H1 (cell line): ENCODE data around the gene TBX6. TPM values are rescaled to one million over a fixed set of nuclear protein-coding genes. Genes with fewer than 3 reads are reported as not detected.

ENCODE experiments used
- CTCF ChIA-PET: fragments of 300-600 bp; sonication (Branson Sonifier 250); formaldehyde crosslinking; loops from one replicate; lab custom pipeline; 2021; ENCODE audit not compliant: partially characterized antibody; lab: Charles Lee
- POLR2A ChIA-PET: fragments of 300-600 bp; sonication (Branson Sonifier 250); formaldehyde crosslinking; loops from one replicate; lab custom pipeline; 2021; ENCODE audit warnings: inconsistent platforms; ENCODE audit not compliant: partially characterized antibody; lab: Charles Lee
- DNase-seq, 2 experiments: peaks; one replicate each; pipeline versions ENCODE4 v3.0.0 to v3.0.0-alpha.2; 2010 to 2022; ENCODE audit warnings: low spot score in 2 of 2, low read depth in 1 of 2, mixed read lengths in 1 of 2
- FAIRE-seq: peaks from 2 replicates; lab custom pipeline; 2011; peaks lifted over from hg19 to GRCh38; lab: Jason Lieb, UNC
- H2AFZ ChIP-seq: 2 replicates; pipeline ENCODE4 v1.8.1; 2012; ENCODE audit warnings: low read length, inconsistent platforms
- H2AK5ac ChIP-seq: 2 replicates; pipeline ENCODE4 v1.6.1; 2013; ENCODE audit warnings: low read depth, low read length
- H2BK120ac ChIP-seq: replicated peaks from 2 replicates; pipeline ENCODE3; 2013; ENCODE audit warnings: low read depth, low read length, inconsistent platforms
- H2BK12ac ChIP-seq: 2 replicates; pipeline ENCODE4 v1.6.1; 2013; ENCODE audit warnings: low read depth, low read length
- H2BK15ac ChIP-seq: 2 replicates; pipeline ENCODE4 v1.6.1; 2013; ENCODE audit warnings: low read length
- H2BK20ac ChIP-seq: 2 replicates; pipeline ENCODE4 v1.6.1; 2013; ENCODE audit warnings: low read length
- H2BK5ac ChIP-seq: 2 replicates; pipeline ENCODE4 v1.6.1; 2013; ENCODE audit warnings: low read depth, low read length
- H3K14ac ChIP-seq: 2 replicates; pipeline ENCODE4 v1.6.1; 2013; ENCODE audit warnings: inconsistent platforms; ENCODE audit not compliant: insufficient read length
- H3K18ac ChIP-seq: 2 replicates; pipeline ENCODE4 v1.6.1; 2013; ENCODE audit warnings: low read length; ENCODE audit errors: extremely low read depth
- H3K23ac ChIP-seq: 2 replicates; pipeline ENCODE4 v1.6.1; 2013; ENCODE audit warnings: inconsistent platforms; ENCODE audit not compliant: insufficient read length
- H3K23me2 ChIP-seq: 2 replicates; pipeline ENCODE4 v1.6.1; 2013; ENCODE audit warnings: low read depth, low read length
- H3K27ac ChIP-seq: 2 replicates; pipeline ENCODE4 v1.6.1; 2011; ENCODE audit warnings: low read depth, low read length, inconsistent platforms
- H3K27me3 ChIP-seq, 4 experiments: replicated peaks in 1 of 4; 1 replicate in 1 of 4; 2 replicates in 3 of 4; pipeline versions ENCODE4 v1.6.1 to v1.8.1; 2011 to 2013; ENCODE audit warnings: low read length in 3 of 4, mild to moderate bottlenecking in 3 of 4, inconsistent platforms in 2 of 4, mixed read lengths in 2 of 4, moderate library complexity in 1 of 4; ENCODE audit not compliant: control insufficient read depth in 3 of 4, insufficient read depth in 3 of 4; ENCODE audit errors: extremely low read depth in 1 of 4
- H3K36me3 ChIP-seq, 4 experiments: 2 replicates each; pipeline versions ENCODE4 v1.6.1 to v1.8.1; 2011 to 2013; ENCODE audit warnings: mild to moderate bottlenecking in 4 of 4, low read length in 3 of 4, moderate library complexity in 2 of 4, control low read depth in 1 of 4, inconsistent platforms in 1 of 4; ENCODE audit not compliant: insufficient read depth in 4 of 4, control insufficient read depth in 2 of 4
- H3K4ac ChIP-seq: replicated peaks from 2 replicates; pipeline ENCODE3; 2013; ENCODE audit warnings: low read length, low read depth, mixed read lengths, inconsistent platforms; ENCODE audit not compliant: insufficient read length
- H3K4me1 ChIP-seq, 4 experiments: replicated peaks in 1 of 4; 1 replicate in 1 of 4; 2 replicates in 3 of 4; pipeline versions ENCODE4 v1.6.1 to v1.8.1; 2011 to 2013; ENCODE audit warnings: low read length in 3 of 4, inconsistent platforms in 2 of 4, mixed read lengths in 1 of 4; ENCODE audit not compliant: insufficient read depth in 4 of 4, control insufficient read depth in 3 of 4
- H3K4me2 ChIP-seq, 2 experiments: 2 replicates each; pipeline versions ENCODE4 v1.6.1 to v1.8.1; 2011 to 2013; ENCODE audit warnings: low read depth in 2 of 2, low read length in 2 of 2, control low read depth in 1 of 2, inconsistent platforms in 1 of 2, mild to moderate bottlenecking in 1 of 2; ENCODE audit not compliant: insufficient read depth in 1 of 2
- H3K4me3 ChIP-seq, 4 experiments: fragments of 200-600, 300-600 bp in 1 of 4; sonication (generic), shearing (Covaris generic), sonication (Bioruptor Twin) in 1 of 4; 2 replicates each; pipeline versions ENCODE4 v1.5.1 to v1.8.1; 2011 to 2016; ENCODE audit warnings: low read length in 4 of 4, low read depth in 3 of 4, control low read depth in 2 of 4, inconsistent platforms in 2 of 4, mild to moderate bottlenecking in 2 of 4, mixed read lengths in 1 of 4, moderate library complexity in 1 of 4; ENCODE audit not compliant: insufficient read depth in 2 of 4; ENCODE audit errors: extremely low read depth in 1 of 4
- H3K56ac ChIP-seq: replicated peaks from 2 replicates; pipeline ENCODE3; 2013; ENCODE audit warnings: low read depth, mild to moderate bottlenecking, mixed read lengths, low read length, inconsistent platforms; ENCODE audit not compliant: insufficient read length
- H3K79me1 ChIP-seq: 2 replicates; pipeline ENCODE4 v1.6.1; 2013; ENCODE audit warnings: low read depth, low read length, control low read depth
- H3K79me2 ChIP-seq, 2 experiments: 2 replicates each; pipeline versions ENCODE4 v1.6.1 to v1.8.1; 2012 to 2013; ENCODE audit warnings: low read length in 2 of 2, mild to moderate bottlenecking in 2 of 2, inconsistent platforms in 1 of 2; ENCODE audit not compliant: insufficient read depth in 2 of 2, control insufficient read depth in 1 of 2
- H3K9ac ChIP-seq, 4 experiments: replicated peaks in 1 of 4; 1 replicate in 1 of 4; 2 replicates in 3 of 4; pipeline versions ENCODE4 v1.6.1 to v1.8.1; 2011 to 2013; ENCODE audit warnings: low read depth in 3 of 4, low read length in 3 of 4, control low read depth in 2 of 4, mild to moderate bottlenecking in 2 of 4, moderate library complexity in 2 of 4, inconsistent platforms in 1 of 4; ENCODE audit errors: extremely low read depth in 1 of 4
- H3K9me3 ChIP-seq, 2 experiments: 2 replicates each; pipeline versions ENCODE4 v1.6.1 to v1.8.1; 2012 to 2013; ENCODE audit warnings: mild to moderate bottlenecking in 2 of 2, moderate library complexity in 2 of 2, control low read depth in 1 of 2, inconsistent platforms in 1 of 2, low read depth in 1 of 2, low read length in 1 of 2, mixed read lengths in 1 of 2; ENCODE audit not compliant: insufficient read depth in 2 of 2
- H4K20me1 ChIP-seq, 2 experiments: replicated peaks in 1 of 2; 2 replicates each; pipeline versions ENCODE3 to v1.8.1; 2011 to 2013; ENCODE audit warnings: inconsistent platforms in 2 of 2, low read length in 2 of 2, mild to moderate bottlenecking in 1 of 2; ENCODE audit not compliant: insufficient read depth in 2 of 2, control insufficient read depth in 1 of 2
- H4K5ac ChIP-seq: 2 replicates; pipeline ENCODE4 v1.6.1; 2013; ENCODE audit warnings: low read length, low read depth, mixed read lengths, inconsistent platforms; ENCODE audit not compliant: insufficient read length
- H4K8ac ChIP-seq: 2 replicates; pipeline ENCODE4 v1.8.0; 2013; ENCODE audit warnings: mild to moderate bottlenecking, moderate library complexity, low read length, inconsistent platforms; ENCODE audit not compliant: insufficient read depth; ENCODE audit errors: extremely low read depth
- H4K91ac ChIP-seq: replicated peaks from 2 replicates; pipeline ENCODE3; 2013; ENCODE audit warnings: low read length, mixed read lengths, inconsistent platforms; ENCODE audit not compliant: insufficient read length
- KDM1A ChIP-seq: fragments of 200-600, 300-600 bp; sonication (generic); IDR thresholded peaks from 2 replicates; pipeline ENCODE4 v1.7.1; 2016; ENCODE audit warnings: mild to moderate bottlenecking, low read length, borderline replicate concordance
- MAFK ChIP-seq: IDR thresholded peaks from 2 replicates; pipeline ENCODE4 v1.6.1; 2012; ENCODE audit warnings: low read depth, mild to moderate bottlenecking, improper control_type of control experiment, low read length
- NANOG ChIP-seq: IDR thresholded peaks from 2 replicates; pipeline ENCODE4 v1.6.1; 2011; ENCODE audit warnings: low read length, low read depth, mild to moderate bottlenecking, inconsistent platforms; ENCODE audit not compliant: insufficient read depth, poor library complexity, severe bottlenecking
- PHF8 ChIP-seq: fragments of 200-600 bp; sonication (generic); conservative IDR thresholded peaks from 2 replicates; pipeline ENCODE4 v1.7.1; 2012; ENCODE audit warnings: low read depth, mild to moderate bottlenecking, inconsistent platforms, low read length, moderate library complexity
- RAD21 ChIP-seq, 2 experiments: IDR thresholded peaks in 1 of 2; conservative IDR thresholded peaks in 1 of 2; 2 replicates each; pipeline ENCODE4 v1.6.1; 2011; ENCODE audit warnings: low read depth in 2 of 2, low read length in 2 of 2, improper control_type of control experiment in 1 of 2, inconsistent platforms in 1 of 2, mild to moderate bottlenecking in 1 of 2, moderate library complexity in 1 of 2
- SIN3A ChIP-seq, 2 experiments: IDR thresholded peaks in 1 of 2; conservative IDR thresholded peaks in 1 of 2; 2 replicates each; pipeline ENCODE4 v1.6.1; 2011 to 2012; ENCODE audit warnings: low read length in 2 of 2, improper control_type of control experiment in 1 of 2, low read depth in 1 of 2, mild to moderate bottlenecking in 1 of 2
- USF2 ChIP-seq: IDR thresholded peaks from 2 replicates; pipeline ENCODE4 v1.6.1; 2011; ENCODE audit warnings: low read length, improper control_type of control experiment
- WGBS, 2 experiments: shearing (Covaris generic) in 1 of 2; methylation state at CpG; one replicate each; pipeline versions ENCODE4 v1.1.6 to v1.1.7; 2013 to 2015; ENCODE audit warnings: low lambda C conversion rate in 2 of 2, mixed read lengths in 2 of 2, inconsistent platforms in 1 of 2, low coverage in 1 of 2, missing lambda C conversion rate in 1 of 2; ENCODE audit not compliant: insufficient replicate concordance in 2 of 2, insufficient coverage in 1 of 2, insufficient read length in 1 of 2; ENCODE audit errors: extremely low coverage in 1 of 2, missing lambda C conversion rate in 1 of 2; 5-methylcytosine and 5-hydroxymethylcytosine counted together
- polyA plus RNA-seq, 7 experiments: library from polyadenylated mRNA; depleted of rRNA in 3 of 7; stranded (reverse) in 5 of 7; unstranded in 2 of 7; fragments of >200 nt in 5 of 7; fragments of 200-250 nt in 2 of 7; gene quantifications; 1 replicate in 5 of 7; 2 replicates in 1 of 7; 4 replicates in 1 of 7; pipeline versions ENCODE4 v1.2.1 to v1.2.3, GENCODE V29; 2011 to 2013; ENCODE audit warnings: missing spikeins in 2 of 7, mixed read lengths in 2 of 7
- total RNA-seq: library from RNA; stranded (reverse); fragmentation: NEBNext Ultra II Directional; extraction: Animal tissue kit (Norgen Biotek cat#: 25700); gene quantifications from 2 replicates; pipeline ENCODE4 v1.2.1, GENCODE V29; 2021

Gene TBX6
- total and polyA plus RNA-seq, 2 of the 8 experiments (the other 6 are each of a cell fraction or from before 2014, with no cell fraction given) = 2.2 to 2.8 TPM

GRCh38 chr16:30063893-30064728 lies 27.6 kb downstream of the TBX6 start:
- H3K18ac ChIP-seq = peak overlapping the region; percentile 100; the same call in 1 of the 2 replicates
- FAIRE-seq (no peak), DNase-seq (peak in 1 of 2 experiments; percentile 77)
- H3K4me1 ChIP-seq = peaks cover 6 to 27% (median 15%) of the 10 kb centered on the region in 4 experiments
- H2BK5ac ChIP-seq = peak overlapping the region; percentile 100
- no peak overlapping the region for H2BK120ac ChIP-seq
- no peak overlapping the region; the same call in 1 of the 2 replicates for H4K8ac ChIP-seq
- no peak overlapping the region for H3K27ac ChIP-seq
- peaks cover 18% of the 10 kb centered on the region for H3K23me2 ChIP-seq
- H3K27me3 ChIP-seq = no peaks in the 10 kb centered on the region
- peaks cover 4 to 27% of the 10 kb centered on the region in 2 experiments for H4K20me1 ChIP-seq
- peak overlapping the region; percentile 53 for H2BK15ac ChIP-seq
- H2BK12ac ChIP-seq = 0 out of 2 replicates have a peak overlapping the region, but pooled peaks have one; percentile 39
- peaks cover 15 to 30% of the 10 kb centered on the region in 2 experiments for H3K79me2 ChIP-seq
- H3K36me3 ChIP-seq = peaks cover 5 to 21% (median 20%) of the 10 kb centered on the region in 4 experiments; a peak in 7 of 8 replicates
- H2BK20ac ChIP-seq = no peak overlapping the region; the same call in 1 of the 2 replicates
- H3K79me1 ChIP-seq = 0 out of 2 replicates have a peak, but pooled peaks cover 9% of the 10 kb centered on the region
- peak overlapping the region; percentile 73 to 81 for H3K4me2 ChIP-seq
- peak overlapping the region; percentile 71 to 92 (median 88) for H3K4me3 ChIP-seq
- 2% methylated on average over 26 of the region's 27 CpGs; no CpG with 5 or more reads in 1 of the 2 experiments for WGBS, 2 experiments
- peak overlapping the region; percentile 83 for H4K91ac ChIP-seq
- peak overlapping the region; percentile 100 for H4K5ac ChIP-seq
- POLR2A ChIA-PET = interaction anchor here (1.2 to 21.2 kb wide), 6 partner anchors 9 to 291 kb away, joined by 3 to 353 read pairs (median 48); partner anchors contain the start of genes CD2BP2, PPP4C, TAOK2 and TBX6
- no peak overlapping the region for H2AFZ ChIP-seq
- peak overlapping the region; percentile 21 for H3K4ac ChIP-seq
- peak overlapping the region; percentile 70 for H3K56ac ChIP-seq
- H3K14ac ChIP-seq = no peak overlapping the region
- no peaks in the 10 kb centered on the region for H3K9me3 ChIP-seq
- H3K9ac ChIP-seq = peak overlapping the region in 3 of 4 experiments; percentile 14 to 73 (median 20); a peak in 4 of 7 replicates
- no peak overlapping the region for H2AK5ac ChIP-seq
- no peak overlapping the region for H3K23ac ChIP-seq
- CTCF ChIA-PET = interaction anchor here (0.6 to 7.3 kb wide), 7 partner anchors 9 to 943 kb away, joined by 3 to 51 read pairs (median 3); partner anchors contain the start of gene TBX6
- TF ChIP-seq KDM1A = no peak
- TF ChIP-seq PHF8 = 0 out of 2 replicates have a peak, but pooled peaks have one; percentile 17
- peak in 1 of 2 experiments; percentile 9; a peak in 1 of 4 replicates for TF ChIP-seq RAD21 (IDR thresholded peaks at IDR 0.05 in 1 of 2, conservative IDR thresholded peaks at IDR 0.05 in 1 of 2; ENCODE audit: low read depth in 2 of 2, low read length in 2 of 2)
- TF ChIP-seq SIN3A (conservative IDR thresholded peaks at IDR 0.05 in 1 of 2, IDR thresholded peaks at IDR 0.05 in 1 of 2; ENCODE audit: low read depth in 1 of 2, low read length in 2 of 2) = 0 out of 4 replicates have a peak, but pooled peaks of 1 of the 2 experiments have one; percentile 39
- TF ChIP-seq USF2 = peak; percentile 40; the same call in 1 of the 2 replicates
- no peak for TF ChIP-seq NANOG
- TF ChIP-seq MAFK = no peak
